Transverse colon (tissue), 4 donors: ENCODE measurements around the gene TYW1B. TPM values are rescaled to one million over a fixed set of nuclear protein-coding genes. Genes with fewer than 3 reads are reported as not detected.
"Not testable (repeated sequence)": the region's sequence is repeated elsewhere in the genome, so short reads cannot be mapped to it uniquely, and the experiment has no call there.

Experiments
- DNase-seq: peaks from one replicate; pipeline ENCODE4 v3.0.0-alpha.2; 2019
- H3K27ac ChIP-seq, 4 donors: fragments of 200-600 bp; sonication (generic); 2 replicates each; pipeline ENCODE4 v1.5.1; 2016 to 2018; ENCODE audit warnings: inconsistent platforms in 4 of 4
- H3K27me3 ChIP-seq: fragments of 200-600 bp; sonication (generic); 2 replicates; pipeline ENCODE4 v1.5.1; 2017; ENCODE audit warnings: inconsistent platforms
- H3K36me3 ChIP-seq, 4 donors: fragments of 200-600 bp; sonication (generic); 2 replicates each; pipeline ENCODE4 v1.5.1; 2017 to 2019; ENCODE audit warnings: inconsistent platforms in 4 of 4
- H3K4me1 ChIP-seq, 4 donors: fragments of 200-600 bp; sonication (generic); 2 replicates each; pipeline ENCODE4 v1.5.1; 2017 to 2020; ENCODE audit warnings: inconsistent platforms in 4 of 4
- H3K4me3 ChIP-seq, 4 donors: fragments of 200-600 bp; sonication (generic); 1 replicate in 1 of 4; 2 replicates in 3 of 4; pipeline versions ENCODE4 v1.5.1 to v1.6.1; 2017 to 2019; ENCODE audit warnings: inconsistent platforms in 4 of 4
- H3K9me3 ChIP-seq, 2 donors: fragments of 200-600 bp; sonication (generic); 2 replicates each; pipeline ENCODE4 v1.5.1; 2017 to 2019; ENCODE audit warnings: inconsistent platforms in 2 of 2
- EP300 ChIP-seq: sonication (generic); formaldehyde crosslinking; IDR thresholded peaks from one replicate; pipeline ENCODE4 v1.6.1; 2017; ENCODE audit warnings: antibody characterized with exemption, low read depth
- POLR2A ChIP-seq: fragments of 450-650 bp; IDR thresholded peaks from one replicate; pipeline ENCODE4 v1.6.1; 2016; ENCODE audit warnings: antibody characterized with exemption, mild to moderate bottlenecking, moderate library complexity
- POLR2AphosphoS5 ChIP-seq, 3 donors: sonication (generic); formaldehyde crosslinking; IDR thresholded peaks; one replicate each; pipeline ENCODE4 v1.6.1; 2016; ENCODE audit warnings: antibody characterized with exemption in 3 of 3
- WGBS, 2 donors: methylation state at CpG; one replicate each; pipeline ENCODE4 v1.1.5; 2018; ENCODE audit warnings: low coverage in 1 of 2; 5-methylcytosine and 5-hydroxymethylcytosine counted together
- in situ Hi-C, 4 donors: fragments of 200-750 bp; cut with MboI; loops; one replicate each; pipeline versions ENCODE4 v1.15.0 to v1.15.1; 2017; ENCODE audit warnings: low sequenced_read_pairs in 3 of 4, low pct_ligation_motif_present in 1 of 4, low pct_unique_long_range_greater_than_20kb in 1 of 4
- intact Hi-C: fragments of 100-400 bp; cut with DNase I; formaldehyde crosslinking; loops from one replicate; pipeline ENCODE4 v1.15.1; 2023; ENCODE audit warnings: low total_unique reads
- total RNA-seq, 4 donors: library from RNA; depleted of rRNA; stranded (reverse); fragments of >200 nt; gene quantifications; one replicate each; pipeline ENCODE4 v1.1.0, GENCODE V29; 2016
- TF ChIP-seq, protein P1 (sequence below), 5 experiments: fragments of 200-600 bp in 3 of 5; fragments of 450-650 bp in 2 of 5; sonication (generic) in 3 of 5; IDR thresholded peaks; 1 replicate in 2 of 5; 2 replicates in 3 of 5; pipeline ENCODE4 v1.5.1; 2016 to 2017; ENCODE audit warnings: antibody characterized with exemption in 5 of 5, inconsistent platforms in 3 of 5, mild to moderate bottlenecking in 2 of 5, moderate library complexity in 1 of 5

TYW1B gene
- total RNA-seq, 4 donors from 2014 or later = 3.7 to 12.1 (median 9.6) TPM

DNA sequence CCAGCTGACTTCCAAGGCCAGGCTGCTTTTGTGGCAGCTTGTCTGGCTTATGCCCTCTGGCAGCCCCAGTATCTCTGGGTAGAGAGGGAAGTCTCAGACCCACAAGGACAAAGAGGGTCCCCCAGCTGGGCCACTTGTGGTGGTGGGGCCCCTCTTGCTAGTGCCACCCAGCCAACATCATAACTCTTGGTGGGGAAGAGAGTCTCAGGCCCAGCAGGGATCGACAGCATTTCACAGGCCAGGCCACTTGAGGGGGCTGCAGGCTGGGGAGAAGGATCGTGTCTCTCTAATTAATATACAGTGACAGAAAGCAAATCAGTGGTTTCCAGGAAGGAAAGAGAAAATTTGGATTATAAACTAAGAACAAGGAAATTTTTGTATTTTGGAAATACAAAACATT lies 76.0 kb downstream of the TYW1B start:
- in situ Hi-C loops (no loop called here), intact Hi-C loops (no loop called here)
- Histone ChIP-seq H3K4me3 (no peak overlapping the region), H3K27me3 (no peaks in the 10 kb centered on the region), H3K36me3 (no peaks in the 10 kb centered on the region), H3K9me3 (no peaks in the 10 kb centered on the region), H3K27ac (no peak overlapping the region), H3K4me1 (no peaks in the 10 kb centered on the region)
- WGBS, 2 donors = 89% methylated on average over 2 of the region's 2 CpGs; no CpG with 5 or more reads in 1 of the 2 donors
- DNase-seq = no peak
- TF ChIP-seq POLR2AphosphoS5 (IDR thresholded peaks at IDR 0.05) (no peak), POLR2A (no peak), EP300 (no peak)
- TF ChIP-seq, protein P1, sequence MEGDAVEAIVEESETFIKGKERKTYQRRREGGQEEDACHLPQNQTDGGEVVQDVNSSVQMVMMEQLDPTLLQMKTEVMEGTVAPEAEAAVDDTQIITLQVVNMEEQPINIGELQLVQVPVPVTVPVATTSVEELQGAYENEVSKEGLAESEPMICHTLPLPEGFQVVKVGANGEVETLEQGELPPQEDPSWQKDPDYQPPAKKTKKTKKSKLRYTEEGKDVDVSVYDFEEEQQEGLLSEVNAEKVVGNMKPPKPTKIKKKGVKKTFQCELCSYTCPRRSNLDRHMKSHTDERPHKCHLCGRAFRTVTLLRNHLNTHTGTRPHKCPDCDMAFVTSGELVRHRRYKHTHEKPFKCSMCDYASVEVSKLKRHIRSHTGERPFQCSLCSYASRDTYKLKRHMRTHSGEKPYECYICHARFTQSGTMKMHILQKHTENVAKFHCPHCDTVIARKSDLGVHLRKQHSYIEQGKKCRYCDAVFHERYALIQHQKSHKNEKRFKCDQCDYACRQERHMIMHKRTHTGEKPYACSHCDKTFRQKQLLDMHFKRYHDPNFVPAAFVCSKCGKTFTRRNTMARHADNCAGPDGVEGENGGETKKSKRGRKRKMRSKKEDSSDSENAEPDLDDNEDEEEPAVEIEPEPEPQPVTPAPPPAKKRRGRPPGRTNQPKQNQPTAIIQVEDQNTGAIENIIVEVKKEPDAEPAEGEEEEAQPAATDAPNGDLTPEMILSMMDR (IDR thresholded peaks at IDR 0.05) = no peak

DNA sequence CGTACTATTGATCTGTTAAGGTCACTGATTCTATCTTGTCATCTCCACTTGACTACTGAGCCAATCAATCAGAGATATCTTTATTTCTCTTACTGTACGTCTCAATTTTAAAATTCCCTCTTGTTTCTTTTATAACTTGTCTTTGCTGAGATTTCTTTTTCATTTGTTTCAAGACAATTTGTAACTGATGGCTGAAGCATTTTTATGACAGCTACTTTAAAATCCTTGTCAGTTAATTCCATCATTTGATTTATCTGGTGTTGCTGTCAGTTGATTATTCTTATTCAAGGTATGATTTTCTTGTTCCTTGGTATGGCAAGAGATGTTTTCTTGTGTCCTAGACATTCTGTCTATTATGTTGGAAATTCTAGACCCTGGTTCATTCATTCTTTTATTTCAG lies 76.6 kb downstream of the TYW1B start:
- intact Hi-C loops = no loop called here
- Histone ChIP-seq H3K4me1 (no peaks in the 10 kb centered on the region), H3K9me3 (no peaks in the 10 kb centered on the region), H3K27me3 (no peaks in the 10 kb centered on the region), H3K27ac (no peak overlapping the region), H3K36me3 (no peaks in the 10 kb centered on the region), H3K4me3 (no peak overlapping the region)
- WGBS, 2 donors = 88 to 94% methylated on average over 1 to 2 of the region's 2 CpGs
- TF ChIP-seq, protein P1 (IDR thresholded peaks at IDR 0.05) = no peak
- TF ChIP-seq POLR2AphosphoS5 (IDR thresholded peaks at IDR 0.05) = no peak
- no peak for DNase-seq
- in situ Hi-C loops = no loop called here

DNA sequence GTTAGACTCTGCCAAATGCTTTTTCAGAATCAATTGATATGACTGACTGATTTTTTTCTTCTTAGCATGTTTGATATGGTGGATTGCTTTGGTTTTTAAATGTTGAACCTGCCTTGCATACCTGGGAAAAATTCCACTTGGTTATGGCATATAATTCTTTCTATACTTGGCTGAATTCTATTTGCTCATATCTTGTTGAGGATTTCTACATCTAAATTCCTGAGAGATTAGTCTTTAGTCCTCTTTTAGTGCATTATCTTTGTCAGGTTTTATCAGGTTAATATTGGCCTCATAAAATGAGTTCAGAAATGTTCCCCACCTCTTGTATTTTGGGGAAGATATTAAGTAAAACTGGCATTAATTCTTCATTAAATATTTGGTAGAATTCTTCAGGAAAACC lies 79.4 kb downstream of the TYW1B start:
- DNase-seq, intact Hi-C loops, H3K27ac ChIP-seq, in situ Hi-C loops, H3K4me1 ChIP-seq, H3K9me3 ChIP-seq, H3K36me3 ChIP-seq, H3K4me3 ChIP-seq, H3K27me3 ChIP-seq: not testable (repeated sequence)

DNA sequence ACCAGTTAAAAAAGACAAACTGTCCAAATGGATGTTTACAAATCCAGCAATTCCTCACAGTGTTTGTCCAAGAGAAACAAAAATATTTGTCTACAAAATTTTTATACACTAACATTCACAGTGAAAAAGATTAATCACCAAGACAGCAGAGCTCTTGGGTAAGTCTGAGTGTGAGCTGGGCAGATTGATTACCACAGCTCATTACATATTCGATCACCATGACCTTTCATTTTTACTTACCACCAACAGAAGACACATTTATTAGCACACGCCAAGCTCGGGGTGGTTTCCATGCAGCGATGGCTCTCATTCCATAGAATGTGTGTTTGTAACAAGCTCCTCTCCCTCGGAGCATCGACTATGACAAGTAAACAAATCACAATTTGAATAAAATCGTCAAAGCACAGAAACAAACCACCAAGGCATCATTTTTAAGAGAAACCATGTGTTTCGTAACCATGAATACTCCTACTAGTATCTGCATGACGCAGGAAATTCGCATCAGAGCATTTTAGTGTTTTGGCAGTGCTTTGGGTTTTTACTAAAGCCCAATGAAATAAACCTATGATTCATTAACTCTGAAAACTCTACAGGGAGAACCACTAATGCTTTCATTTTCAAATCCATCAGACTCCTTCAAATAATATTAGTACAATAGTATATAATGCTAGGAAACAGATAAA lies 83.6 kb downstream of the TYW1B start:
- H3K4me3 ChIP-seq, intact Hi-C loops, in situ Hi-C loops: not testable (repeated sequence)

DNA sequence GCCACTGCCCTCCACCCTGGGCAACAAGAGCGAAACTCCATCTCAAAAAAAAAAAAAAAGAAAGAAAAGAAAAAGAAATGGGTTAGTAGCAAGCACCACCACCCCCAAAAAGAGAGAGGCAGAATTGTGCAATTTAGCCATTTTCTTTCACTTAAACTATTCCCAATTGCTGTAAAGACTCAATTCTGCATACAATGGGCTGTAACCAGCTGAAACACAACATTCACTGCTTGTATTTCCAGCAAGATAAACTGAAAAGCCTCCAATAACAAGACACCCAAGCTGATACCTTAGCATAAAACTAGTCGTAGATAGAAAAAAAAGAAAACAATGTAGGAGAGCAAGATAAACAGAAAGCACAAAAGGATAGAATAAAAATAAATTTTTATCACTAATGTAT lies 84.2 kb downstream of the TYW1B start:
- WGBS, 2 donors = 88 to 89% methylated on average over 1 to 2 of the region's 2 CpGs
- H3K4me1 ChIP-seq, DNase-seq, H3K27me3 ChIP-seq, intact Hi-C loops, H3K9me3 ChIP-seq, H3K27ac ChIP-seq, H3K36me3 ChIP-seq, H3K4me3 ChIP-seq, in situ Hi-C loops: not testable (repeated sequence)

More for the DNA sequence above, 83.6 kb downstream of the TYW1B start:
- 63 to 80% methylated on average over 5 to 10 of the region's 10 CpGs for WGBS, 2 donors
- not testable (repeated sequence) for H3K9me3 ChIP-seq, H3K27me3 ChIP-seq, H3K4me1 ChIP-seq, H3K36me3 ChIP-seq, DNase-seq
- H3K27ac ChIP-seq = peak overlapping the region in 1 of 4 donors; percentile 34

DNA sequence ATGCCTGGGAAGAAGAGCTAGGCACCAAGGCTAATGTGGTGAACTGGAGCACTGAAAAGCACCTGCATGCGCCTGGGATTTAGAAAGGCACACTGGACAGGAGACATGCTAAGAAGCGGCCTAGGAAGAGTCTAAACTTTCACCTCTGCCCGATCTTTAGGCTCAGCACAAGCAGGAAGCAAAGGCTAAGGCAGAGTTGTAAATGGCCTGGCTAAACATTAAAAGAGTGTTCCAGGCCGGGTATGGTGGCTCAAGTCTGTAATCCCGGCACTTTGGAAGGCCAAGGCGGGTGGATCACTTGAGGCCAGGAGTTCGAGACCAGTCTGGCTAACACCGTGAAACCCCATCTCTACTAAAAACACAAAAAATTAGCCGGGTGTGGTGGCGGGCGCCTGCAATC lies 88.3 kb downstream of the TYW1B start:
- 90% methylated on average over 5 of the region's 11 CpGs; no CpG with 5 or more reads in 1 of the 2 donors for WGBS, 2 donors
- intact Hi-C loops, H3K27me3 ChIP-seq, H3K27ac ChIP-seq, H3K36me3 ChIP-seq, H3K4me3 ChIP-seq, in situ Hi-C loops, DNase-seq, H3K4me1 ChIP-seq: not testable (repeated sequence)
- peaks cover 11 to 12% of the 10 kb centered on the region in 2 donors for H3K9me3 ChIP-seq

DNA sequence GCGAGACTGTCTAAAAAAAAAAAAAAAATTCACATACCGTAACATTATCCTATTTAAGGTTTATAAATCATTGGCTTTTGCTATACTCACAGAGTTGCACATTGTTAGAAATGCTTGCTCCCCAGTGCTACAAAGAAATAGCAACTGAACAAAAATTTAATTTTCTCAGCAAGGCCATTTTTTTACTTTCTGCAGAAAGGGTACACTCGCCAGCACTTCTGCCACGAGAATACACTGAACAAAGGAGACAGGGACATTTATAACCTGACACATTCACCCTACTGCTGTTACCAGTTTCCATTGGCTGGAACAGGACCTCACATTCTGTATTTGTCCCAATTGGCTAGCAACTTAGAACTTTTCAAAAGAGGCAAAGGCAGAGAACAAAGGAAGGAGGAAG lies 92.1 kb downstream of the TYW1B start:
- peaks cover 11 to 12% of the 10 kb centered on the region in 2 donors for H3K9me3 ChIP-seq
- H3K4me1 ChIP-seq, H3K27ac ChIP-seq, in situ Hi-C loops, intact Hi-C loops, H3K36me3 ChIP-seq, H3K27me3 ChIP-seq, H3K4me3 ChIP-seq, DNase-seq: not testable (repeated sequence)
- 94 to 100% methylated on average over 2 to 4 of the region's 4 CpGs for WGBS, 2 donors

DNA sequence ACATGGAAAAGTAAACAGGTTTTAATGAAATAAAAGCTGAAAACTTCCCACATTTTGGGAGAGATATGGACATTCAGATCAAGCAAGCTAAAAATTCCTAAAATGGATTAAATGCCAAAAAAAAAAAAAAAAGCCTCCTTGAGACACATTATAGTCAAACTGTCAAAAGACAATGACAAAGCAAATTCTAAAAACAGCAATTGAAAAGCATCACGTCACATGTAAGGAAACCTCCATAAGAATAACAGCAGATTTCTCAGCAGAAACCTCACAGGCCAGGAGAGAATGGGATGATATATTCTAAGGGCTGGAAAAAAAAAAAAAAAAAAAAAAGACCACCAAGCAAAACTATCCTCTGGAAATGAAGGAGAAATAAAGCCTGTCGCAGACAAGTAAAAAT lies 97.2 kb downstream of the TYW1B start:
- H3K27me3 ChIP-seq, in situ Hi-C loops, H3K4me3 ChIP-seq, H3K27ac ChIP-seq, H3K4me1 ChIP-seq, intact Hi-C loops, DNase-seq, H3K36me3 ChIP-seq, H3K9me3 ChIP-seq: not testable (repeated sequence)
- 88 to 92% methylated on average over 2 of the region's 2 CpGs for whole genome bisulfite sequencing, 2 donors

DNA sequence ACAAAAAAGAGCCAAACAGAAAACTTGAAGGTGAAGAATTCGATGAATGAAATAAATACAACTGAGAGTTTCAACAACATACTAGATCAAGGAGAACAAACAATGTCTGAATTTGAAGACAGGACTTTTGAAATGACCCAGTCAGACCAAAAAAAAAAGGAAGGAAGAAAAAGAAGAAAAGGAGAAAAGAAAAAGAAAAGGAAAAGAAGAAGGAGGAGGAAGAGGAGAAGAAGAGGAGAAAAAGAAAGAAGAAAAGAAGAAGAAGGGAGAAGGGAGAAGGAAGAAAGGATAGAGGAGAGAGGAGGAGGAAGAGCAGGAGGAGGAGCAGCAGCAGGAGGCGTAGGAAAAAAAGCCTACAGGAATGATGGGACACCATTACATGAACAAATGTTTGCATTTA lies 97.6 kb downstream of the TYW1B start:
- H3K4me3 ChIP-seq, H3K36me3 ChIP-seq, H3K27ac ChIP-seq, H3K9me3 ChIP-seq, H3K4me1 ChIP-seq, intact Hi-C loops, in situ Hi-C loops, DNase-seq, H3K27me3 ChIP-seq: not testable (repeated sequence)
- 94 to 100% methylated on average over 1 to 2 of the region's 2 CpGs for WGBS, 2 donors
